DOHH2 (cell line): ENCODE measurements around the gene ZFP57.
A peak's percentile ranks its signal among the peaks of the same experiment; 100 is the strongest.

Experiments
- H3F3A ChIP-seq: fragments of 200-600 bp; sonication (generic), shearing (Covaris generic); 2 replicates; pipeline ENCODE4 v1.6.0; 2016; ENCODE audit warnings: antibody characterized with exemption, mild to moderate bottlenecking; ENCODE audit not compliant: control insufficient read depth, insufficient read depth
- H3K27ac ChIP-seq: fragments of 200-600 bp; sonication (generic); 2 replicates; pipeline ENCODE4 v1.5.1; 2014; ENCODE audit warnings: low read depth, mild to moderate bottlenecking, low read length, moderate library complexity
- H3K27me3 ChIP-seq: fragments of 200-600 bp; sonication (generic); 2 replicates; pipeline ENCODE4 v1.6.1; 2014; ENCODE audit warnings: mild to moderate bottlenecking, low read length, mixed read lengths; ENCODE audit not compliant: control insufficient read depth
- H3K36me3 ChIP-seq: fragments of 200-600 bp; sonication (generic); 2 replicates; pipeline ENCODE4 v1.6.1; 2014; ENCODE audit warnings: mild to moderate bottlenecking, low read length, moderate library complexity, mixed read lengths; ENCODE audit not compliant: control insufficient read depth
- H3K4me1 ChIP-seq: fragments of 200-600 bp; sonication (generic); 2 replicates; pipeline ENCODE4 v1.6.1; 2014; ENCODE audit warnings: mild to moderate bottlenecking, low read length, mixed read lengths; ENCODE audit not compliant: control insufficient read depth
- H3K4me2 ChIP-seq: fragments of 200-600 bp; sonication (generic); 2 replicates; pipeline ENCODE4 v1.6.0; 2014; ENCODE audit warnings: mild to moderate bottlenecking, low read length, moderate library complexity
- H3K4me3 ChIP-seq: fragments of 200-600 bp; sonication (generic); 2 replicates; pipeline ENCODE4 v1.5.1; 2014; ENCODE audit warnings: mild to moderate bottlenecking, low read length, mixed read lengths
- H3K79me2 ChIP-seq: fragments of 200-600 bp; sonication (generic); 2 replicates; pipeline ENCODE4 v1.6.1; 2014; ENCODE audit warnings: mild to moderate bottlenecking, low read length, mixed read lengths; ENCODE audit not compliant: control insufficient read depth
- H3K9me2 ChIP-seq: fragments of 200-600 bp; sonication (generic); replicated peaks from 2 replicates; pipeline ENCODE4 v1.6.1; 2014; ENCODE audit warnings: mild to moderate bottlenecking, low read length, mixed read lengths; ENCODE audit not compliant: control insufficient read depth
- H3K9me3 ChIP-seq: fragments of 200-600 bp; sonication (generic); 2 replicates; pipeline ENCODE4 v1.6.1; 2014; ENCODE audit warnings: antibody characterized with exemption, low read length, mixed read lengths; ENCODE audit not compliant: control insufficient read depth, insufficient read depth
- H4K20me1 ChIP-seq: fragments of 200-600 bp; sonication (generic); 2 replicates; pipeline ENCODE4 v1.6.0; 2014; ENCODE audit warnings: low read depth, mild to moderate bottlenecking, antibody characterized with exemption, low read length, moderate library complexity; ENCODE audit not compliant: control insufficient read depth, insufficient read depth
- CTCF ChIP-seq: fragments of 200-600 bp; sonication (generic); IDR thresholded peaks from one replicate; pipeline ENCODE4 v1.5.1; 2014; ENCODE audit warnings: antibody characterized with exemption, mild to moderate bottlenecking, low read depth, low read length; ENCODE audit not compliant: poor library complexity, severe bottlenecking
- EZH2phosphoT487 ChIP-seq: fragments of 200-600 bp; sonication (generic); IDR thresholded peaks from 2 replicates; pipeline ENCODE4 v1.6.1; 2017; ENCODE audit warnings: borderline replicate concordance, mild to moderate bottlenecking, antibody characterized with exemption, low read length, moderate library complexity, mixed read lengths

Gene ZFP57

GRCh38 chr6:29626948-29627754 is 53.8 kb downstream of the ZFP57 start:
- Histone ChIP-seq H3K27ac (no peak overlapping the region), H3K79me2 (no peaks in the 10 kb centered on the region), H3K27me3 (no peaks in the 10 kb centered on the region)

GRCh38 chr6:29625337-29625930 is 55.5 kb downstream of the ZFP57 start:
- no peaks in the 10 kb centered on the region for H3K9me2 ChIP-seq
- no peaks in the 10 kb centered on the region for H3K79me2 ChIP-seq
- H3F3A ChIP-seq, result peaks cover 12% of the 10 kb centered on the region
- H3K27ac ChIP-seq, result no peak overlapping the region
- H3K27me3 ChIP-seq, result no peaks in the 10 kb centered on the region
- H3K4me2 ChIP-seq, result no peak overlapping the region
- no peak for TF ChIP-seq EZH2phosphoT487
- TF ChIP-seq CTCF, result no peak
- H3K4me1 ChIP-seq, result peaks cover 23% of the 10 kb centered on the region
- H3K36me3 ChIP-seq, result no peaks in the 10 kb centered on the region; the same call in 1 of the 2 replicates
- H4K20me1 ChIP-seq, result 0 out of 2 replicates have a peak, but pooled peaks cover 2% of the 10 kb centered on the region
- H3K4me3 ChIP-seq, result no peak overlapping the region
- no peaks in the 10 kb centered on the region for H3K9me3 ChIP-seq

More at GRCh38 chr6:29626948-29627754, 53.8 kb downstream of the ZFP57 start:
- no peaks in the 10 kb centered on the region for H3K9me3 ChIP-seq
- 0 out of 2 replicates have a peak overlapping the region, but pooled peaks have one; percentile 16 for H3K4me3 ChIP-seq
- no peaks in the 10 kb centered on the region for H3K36me3 ChIP-seq
- no peak for TF ChIP-seq EZH2phosphoT487
- TF ChIP-seq CTCF, result no peak
- H3K4me2 ChIP-seq, result peak overlapping the region; percentile 36
- peaks cover 36% of the 10 kb centered on the region for H3K4me1 ChIP-seq
- H4K20me1 ChIP-seq, result peaks cover 6% of the 10 kb centered on the region; the same call in 1 of the 2 replicates
- H3F3A ChIP-seq, result peaks cover 12% of the 10 kb centered on the region
- H3K9me2 ChIP-seq, result no peaks in the 10 kb centered on the region

GRCh38 chr6:29624520-29624961 is 56.4 kb downstream of the ZFP57 start:
- H4K20me1 ChIP-seq, result 0 out of 2 replicates have a peak, but pooled peaks cover 2% of the 10 kb centered on the region
- H3K27me3 ChIP-seq, result no peaks in the 10 kb centered on the region
- H3F3A ChIP-seq, result peaks cover 12% of the 10 kb centered on the region
- no peaks in the 10 kb centered on the region for H3K9me3 ChIP-seq
- peaks cover 8% of the 10 kb centered on the region for H3K36me3 ChIP-seq
- H3K4me2 ChIP-seq, result no peak overlapping the region
- no peak overlapping the region for H3K4me3 ChIP-seq
- no peak for TF ChIP-seq EZH2phosphoT487
- no peak for TF ChIP-seq CTCF
- no peaks in the 10 kb centered on the region for H3K79me2 ChIP-seq
- H3K9me2 ChIP-seq, result no peaks in the 10 kb centered on the region
- no peak overlapping the region for H3K27ac ChIP-seq
- peaks cover 15% of the 10 kb centered on the region for H3K4me1 ChIP-seq
